HG02759 (cell line): ENCODE data around the gene ITGB3BP.
"Not testable (repeated sequence)": the region's sequence is repeated elsewhere in the genome, so short reads cannot be mapped to it uniquely, and the experiment has no call there.

ENCODE experiments used
- ATAC-seq: cut with Tn5 transposase; IDR thresholded peaks from one replicate; pipeline ENCODE4 v1.9.1; 2021; ENCODE audit warnings: mild to moderate bottlenecking, moderate library complexity; ENCODE audit not compliant: unreplicated experiment

ITGB3BP gene

GRCh38 chr1:63509718-63510117 lies 13.3 kb downstream of the ITGB3BP start:
- ATAC-seq: no peak

GRCh38 chr1:63506782-63507181 lies 16.2 kb downstream of the ITGB3BP start:
- no peak for ATAC-seq

GRCh38 chr1:63501256-63501655 lies 21.8 kb downstream of the ITGB3BP start:
- no peak for ATAC-seq

GRCh38 chr1:63498106-63498505 lies 24.9 kb downstream of the ITGB3BP start:
- no peak for ATAC-seq

GRCh38 chr1:63497577-63497976 lies 25.4 kb downstream of the ITGB3BP start:
- ATAC-seq: no peak

- no peak for ATAC-seq
These were observed 35.5 kb downstream of the ITGB3BP start for GRCh38 chr1:63487336-63488065.

- ATAC-seq: no peak
These were observed 36.4 kb downstream of the ITGB3BP start for GRCh38 chr1:63486629-63487028.

GRCh38 chr1:63480057-63480456 lies 43.0 kb downstream of the ITGB3BP start:
- no peak for ATAC-seq

- no peak for ATAC-seq
These were observed 47.3 kb downstream of the ITGB3BP start for GRCh38 chr1:63475761-63476160.

- not testable (repeated sequence) for ATAC-seq
These were observed 54.3 kb downstream of the ITGB3BP start for GRCh38 chr1:63468683-63469082.

GRCh38 chr1:63466759-63467158 lies 56.3 kb downstream of the ITGB3BP start:
- ATAC-seq: no peak

GRCh38 chr1:63466181-63466580 lies 56.8 kb downstream of the ITGB3BP start:
- ATAC-seq: no peak

- ATAC-seq: no peak
These were observed 59.8 kb downstream of the ITGB3BP start for GRCh38 chr1:63463248-63463647.

- no peak for ATAC-seq
These were observed 61.3 kb downstream of the ITGB3BP start for GRCh38 chr1:63461661-63462230.

GRCh38 chr1:63458750-63459149 lies 64.3 kb downstream of the ITGB3BP start:
- no peak for ATAC-seq

- ATAC-seq: no peak
These were observed 68.8 kb downstream of the ITGB3BP start for GRCh38 chr1:63454269-63454668.

GRCh38 chr1:63453232-63453631 lies 69.8 kb downstream of the ITGB3BP start:
- no peak for ATAC-seq

- ATAC-seq: no peak
These were observed 72.6 kb downstream of the ITGB3BP start for GRCh38 chr1:63450416-63450815.

GRCh38 chr1:63448731-63449246 lies 74.2 kb downstream of the ITGB3BP start:
- ATAC-seq: no peak

- peak; percentile 10 for ATAC-seq
These were observed 80.9 kb downstream of the ITGB3BP start for GRCh38 chr1:63442141-63442475.

GRCh38 chr1:63435161-63435560 lies 87.9 kb downstream of the ITGB3BP start:
- ATAC-seq: no peak

- ATAC-seq: no peak
These were observed 93.7 kb downstream of the ITGB3BP start for GRCh38 chr1:63429281-63429680.

- ATAC-seq: no peak
These were observed 94.2 kb downstream of the ITGB3BP start for GRCh38 chr1:63428815-63429214.
